Glutamatergic neuron (in vitro differentiated cells): ENCODE data around the gene FAAP100. TPM values are rescaled to one million over a fixed set of nuclear protein-coding genes. Genes with fewer than 3 reads are reported as not detected.

Experiments used
- DNase-seq: peaks from one replicate; pipeline ENCODE4 v3.0.0; 2022
- H3K27ac Mint-ChIP-seq: one replicate; pipeline ENCODE4 v1.8.0; 2020; ENCODE audit warnings: mild to moderate bottlenecking, mixed read lengths, inconsistent platforms; ENCODE audit not compliant: unreplicated experiment
- H3K27me3 Mint-ChIP-seq: one replicate; pipeline ENCODE4 v1.8.0; 2020; ENCODE audit warnings: mild to moderate bottlenecking, moderate library complexity, mixed read lengths, inconsistent platforms; ENCODE audit not compliant: unreplicated experiment
- H3K36me3 Mint-ChIP-seq: one replicate; pipeline ENCODE4 v1.8.0; 2020; ENCODE audit warnings: mild to moderate bottlenecking, mixed read lengths, inconsistent platforms; ENCODE audit not compliant: unreplicated experiment
- H3K4me1 Mint-ChIP-seq: one replicate; pipeline ENCODE4 v1.8.0; 2020; ENCODE audit warnings: mild to moderate bottlenecking, low read depth, mixed read lengths, inconsistent platforms; ENCODE audit not compliant: unreplicated experiment
- H3K4me3 Mint-ChIP-seq: one replicate; pipeline ENCODE4 v1.8.0; 2020; ENCODE audit warnings: mild to moderate bottlenecking, mixed read lengths, inconsistent platforms; ENCODE audit not compliant: unreplicated experiment
- H3K9me3 Mint-ChIP-seq: one replicate; pipeline ENCODE4 v1.8.0; 2020; ENCODE audit warnings: mild to moderate bottlenecking, moderate library complexity, mixed read lengths, inconsistent platforms; ENCODE audit not compliant: unreplicated experiment
- CTCF ChIP-seq: fragments of 200-600 bp; sonication (generic); IDR thresholded peaks from one replicate; pipeline ENCODE4 v1.5.0; 2021; ENCODE audit not compliant: partially characterized antibody, unreplicated experiment
- total RNA-seq: library from RNA; stranded (reverse); fragmentation: NEBNext Ultra II Directional; extraction: Animal tissue kit (Norgen Biotek cat#: 25700); gene quantifications from one replicate; pipeline ENCODE4 v1.2.1, GENCODE V29; 2021; ENCODE audit not compliant: unreplicated experiment

FAAP100 gene
- total RNA-seq, 1 donor from 2014 or later: 56.5 TPM

- Mint-ChIP-seq H3K27ac (no peak overlapping the region), H3K9me3 (peaks cover 9% of the 10 kb centered on the region), H3K4me3 (no peak overlapping the region), H3K4me1 (peaks cover 2% of the 10 kb centered on the region), H3K27me3 (peaks cover 7% of the 10 kb centered on the region), H3K36me3 (no peaks in the 10 kb centered on the region)
- TF ChIP-seq CTCF: no peak
- no peak for DNase-seq
Measured at GRCh38 chr17:81546906-81547613, 5.1 kb downstream of the FAAP100 start.

- H3K27me3 Mint-ChIP-seq: no peaks in the 10 kb centered on the region
- DNase-seq: no peak
- H3K36me3 Mint-ChIP-seq: no peaks in the 10 kb centered on the region
- no peak overlapping the region for H3K27ac Mint-ChIP-seq
- no peak for TF ChIP-seq CTCF
- peaks cover 5% of the 10 kb centered on the region for H3K9me3 Mint-ChIP-seq
- no peaks in the 10 kb centered on the region for H3K4me1 Mint-ChIP-seq
- H3K4me3 Mint-ChIP-seq: no peak overlapping the region
Measured at GRCh38 chr17:81545160-81545949, 6.8 kb downstream of the FAAP100 start.

- TF ChIP-seq CTCF: no peak
- H3K4me3 Mint-ChIP-seq: no peak overlapping the region
- H3K27me3 Mint-ChIP-seq: no peaks in the 10 kb centered on the region
Measured at GRCh38 chr17:81544281-81544974, 7.7 kb downstream of the FAAP100 start.

GRCh38 chr17:81543756-81544155, 8.4 kb downstream of the FAAP100 start:
- Mint-ChIP-seq H3K27ac (no peak overlapping the region), H3K27me3 (no peaks in the 10 kb centered on the region), H3K4me1 (no peaks in the 10 kb centered on the region), H3K9me3 (peaks cover 2% of the 10 kb centered on the region), H3K4me3 (no peak overlapping the region), H3K36me3 (no peaks in the 10 kb centered on the region)
- no peak for DNase-seq
- no peak for TF ChIP-seq CTCF

More at GRCh38 chr17:81544281-81544974, 7.7 kb downstream of the FAAP100 start:
- Mint-ChIP-seq H3K27ac (no peak overlapping the region), H3K9me3 (peaks cover 3% of the 10 kb centered on the region), H3K36me3 (no peaks in the 10 kb centered on the region), H3K4me1 (no peaks in the 10 kb centered on the region)
- no peak for DNase-seq

GRCh38 chr17:81543339-81543675, 8.8 kb downstream of the FAAP100 start:
- DNase-seq: no peak
- no peaks in the 10 kb centered on the region for H3K36me3 Mint-ChIP-seq
- peaks cover 2% of the 10 kb centered on the region for H3K9me3 Mint-ChIP-seq
- H3K27me3 Mint-ChIP-seq: no peaks in the 10 kb centered on the region
- H3K4me1 Mint-ChIP-seq: peaks cover 3% of the 10 kb centered on the region
- no peak for TF ChIP-seq CTCF
- H3K4me3 Mint-ChIP-seq: no peak overlapping the region
- H3K27ac Mint-ChIP-seq: no peak overlapping the region
